Tibial artery (tissue), 4 donors: ENCODE data around the gene DDA1.

Experiments
- DNase-seq, 2 donors: peaks; one replicate each; pipeline ENCODE4 v3.0.0-alpha.2; 2019
- H3K27ac ChIP-seq, 2 donors: fragments of 200-600 bp; sonication (generic) in 1 of 2; 1 replicate in 1 of 2; 2 replicates in 1 of 2; pipeline ENCODE4 v1.5.1; 2018 to 2019; ENCODE audit warnings: mild to moderate bottlenecking in 1 of 2
- H3K27me3 ChIP-seq, 2 donors: fragments of 200-600 bp; sonication (generic) in 1 of 2; one replicate each; pipeline versions ENCODE4 v1.5.1 to v1.6.0; 2016 to 2019
- H3K36me3 ChIP-seq, 3 donors: fragments of 200-600 bp; sonication (generic) in 2 of 3; one replicate each; pipeline ENCODE4 v1.5.1; 2016 to 2019; ENCODE audit warnings: mild to moderate bottlenecking in 2 of 3
- H3K4me1 ChIP-seq, 4 donors: fragments of 200-600 bp; sonication (generic) in 2 of 4; 1 replicate in 3 of 4; 2 replicates in 1 of 4; pipeline ENCODE4 v1.5.1; 2016 to 2019
- H3K4me3 ChIP-seq, 2 donors: fragments of 200-600 bp; sonication (generic) in 1 of 2; 1 replicate in 1 of 2; 2 replicates in 1 of 2; pipeline ENCODE4 v1.5.1; 2018 to 2019; ENCODE audit warnings: mild to moderate bottlenecking in 2 of 2
- H3K9me3 ChIP-seq, 3 donors: fragments of 200-600 bp; sonication (generic) in 1 of 3; one replicate each; pipeline ENCODE4 v1.5.1; 2016 to 2019
- CTCF ChIP-seq, 2 experiments: fragments of 200-600 bp in 1 of 2; fragments of 450-650 bp in 1 of 2; IDR thresholded peaks; one replicate each; pipeline ENCODE4 v1.5.1; 2017 to 2019; ENCODE audit warnings: antibody characterized with exemption in 2 of 2, mild to moderate bottlenecking in 1 of 2, moderate library complexity in 1 of 2
- intact Hi-C: fragments of 100-400 bp; cut with DNase I; formaldehyde crosslinking; loops from one replicate; pipeline ENCODE4 v1.15.0; 2023; ENCODE audit warnings: low total_unique reads

DDA1 gene

GRCh38 chr19:17321655-17322489 is 12.5 kb downstream of the DDA1 start:
- no peak for DNase-seq
- peaks cover 25 to 60% (median 36%) of the 10 kb centered on the region in 3 donors for H3K36me3 ChIP-seq
- intact Hi-C loops, result no loop called here
- peak overlapping the region in 1 of 2 donors; percentile 6 for H3K27ac ChIP-seq
- no peaks in the 10 kb centered on the region for H3K9me3 ChIP-seq
- H3K4me3 ChIP-seq, result no peak overlapping the region
- H3K27me3 ChIP-seq, result no peaks in the 10 kb centered on the region
- TF ChIP-seq CTCF (IDR thresholded peaks at IDR 0.05), result no peak
- peaks cover 0 to 49% (median 42%) of the 10 kb centered on the region in 4 donors for H3K4me1 ChIP-seq

- Histone ChIP-seq H3K4me3 (no peak overlapping the region), H3K4me1 (peaks cover 0 to 56% (median 49%) of the 10 kb centered on the region in 4 donors), H3K27ac (peak overlapping the region in 1 of 2 donors; percentile 49), H3K27me3 (no peaks in the 10 kb centered on the region), H3K9me3 (no peaks in the 10 kb centered on the region), H3K36me3 (peaks cover 25 to 56% (median 36%) of the 10 kb centered on the region in 3 donors)
- DNase-seq, result no peak
- no peak for TF ChIP-seq CTCF (IDR thresholded peaks at IDR 0.05)
- intact Hi-C loops, result no loop called here
Measured at GRCh38 chr19:17322854-17323253, 13.5 kb downstream of the DDA1 start.

GRCh38 chr19:17323300-17323963 is 14.1 kb downstream of the DDA1 start:
- intact Hi-C loops, result no loop called here
- no peak for DNase-seq

GRCh38 chr19:17323964-17324332 is 14.6 kb downstream of the DDA1 start:
- Histone ChIP-seq H3K27ac (peak overlapping the region; percentile 49 to 61), H3K4me3 (peak overlapping the region; percentile 9 to 17), H3K4me1 (peaks cover 0 to 64% (median 51%) of the 10 kb centered on the region in 4 donors), H3K9me3 (no peaks in the 10 kb centered on the region), H3K27me3 (no peaks in the 10 kb centered on the region), H3K36me3 (peaks cover 25 to 45% (median 32%) of the 10 kb centered on the region in 3 donors)
- TF ChIP-seq CTCF (IDR thresholded peaks at IDR 0.05), result no peak
- intact Hi-C loops, result no loop called here
- no peak for DNase-seq

More at GRCh38 chr19:17323300-17323963, 14.1 kb downstream of the DDA1 start:
- Histone ChIP-seq H3K27me3 (no peaks in the 10 kb centered on the region), H3K36me3 (peaks cover 25 to 50% (median 36%) of the 10 kb centered on the region in 3 donors), H3K27ac (peak overlapping the region; percentile 49 to 61), H3K4me1 (peaks cover 0 to 60% (median 51%) of the 10 kb centered on the region in 4 donors), H3K9me3 (no peaks in the 10 kb centered on the region), H3K4me3 (peak overlapping the region; percentile 9 to 17)
- no peak for TF ChIP-seq CTCF (IDR thresholded peaks at IDR 0.05)

- no peak overlapping the region for H3K4me3 ChIP-seq
- H3K27ac ChIP-seq, result peak overlapping the region; percentile 49 to 61
- no peaks in the 10 kb centered on the region for H3K27me3 ChIP-seq
- no peak for TF ChIP-seq CTCF (IDR thresholded peaks at IDR 0.05)
- H3K4me1 ChIP-seq, result peaks cover 0 to 70% (median 52%) of the 10 kb centered on the region in 4 donors
- DNase-seq, result no peak
- intact Hi-C loops, result no loop called here
- no peaks in the 10 kb centered on the region for H3K9me3 ChIP-seq
- H3K36me3 ChIP-seq, result peaks cover 19 to 39% (median 27%) of the 10 kb centered on the region in 3 donors
Measured at GRCh38 chr19:17324357-17325114, 15.2 kb downstream of the DDA1 start.
